Non-pigmented ciliary epithelial cell (primary cell): ENCODE data around the gene EQTN.
"Not testable (repeated sequence)": the region's sequence is repeated elsewhere in the genome, so short reads cannot be mapped to it uniquely, and the experiment has no call there.

Experiments
- DNase-seq: peaks from one replicate; pipeline ENCODE4 v3.0.0-alpha.2; 2010; ENCODE audit warnings: low read depth

Gene EQTN

DNA sequence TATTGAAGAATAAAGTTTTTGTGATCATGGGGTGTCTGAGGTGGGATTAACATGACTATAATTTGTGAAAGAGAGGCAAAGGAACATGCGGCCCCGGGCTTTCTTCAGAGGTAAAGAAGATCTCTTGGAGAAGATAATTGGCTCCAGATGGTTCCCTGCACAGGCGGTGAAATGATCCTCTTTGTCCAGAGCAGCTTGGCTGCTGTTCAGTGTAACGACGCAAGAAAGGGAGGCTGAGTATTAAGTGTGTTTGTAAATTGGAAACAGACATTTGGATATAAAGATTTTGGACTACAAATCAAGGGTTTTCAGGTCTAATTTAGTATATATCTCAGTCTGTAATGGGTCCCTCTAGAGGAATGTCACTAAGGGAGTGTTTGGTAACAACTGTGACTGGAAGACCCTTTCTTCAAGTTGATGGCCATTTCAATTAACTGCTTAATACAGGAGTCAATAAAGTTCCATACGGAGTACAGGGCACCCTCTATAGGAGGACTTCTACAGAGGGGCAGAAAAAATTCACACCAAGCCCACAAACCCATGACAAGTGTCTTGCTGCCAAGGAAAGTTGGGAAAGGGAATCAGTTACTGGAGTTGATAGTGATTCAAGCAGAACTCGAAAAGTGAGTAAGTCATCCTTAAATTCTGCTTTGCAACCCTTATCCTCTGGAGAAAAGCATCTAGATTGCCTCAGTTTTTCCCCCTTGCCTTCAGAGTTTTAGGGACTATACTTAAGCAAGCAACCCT is 4.1 kb downstream of the EQTN start:
- no peak for DNase-seq

DNA sequence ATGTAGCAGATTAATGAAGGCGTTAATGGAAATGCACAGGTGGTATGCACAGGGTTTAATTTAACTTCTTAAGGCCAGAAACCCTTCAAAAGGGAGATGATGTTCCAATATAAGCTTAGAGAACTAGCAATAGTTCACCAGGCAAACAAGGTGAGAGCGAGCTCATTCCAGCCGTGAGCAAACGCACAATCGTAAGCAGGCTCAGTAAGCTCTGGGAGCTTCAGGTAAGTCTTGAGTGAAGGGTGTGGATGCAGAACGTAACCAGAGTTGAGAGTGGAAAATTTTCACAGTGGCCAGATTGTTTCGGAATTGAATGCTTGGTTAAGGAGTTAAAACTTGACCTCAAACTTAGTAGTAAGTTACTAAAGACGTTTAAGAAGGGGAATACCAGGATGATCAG is 5.7 kb downstream of the EQTN start:
- DNase-seq = no peak

DNA sequence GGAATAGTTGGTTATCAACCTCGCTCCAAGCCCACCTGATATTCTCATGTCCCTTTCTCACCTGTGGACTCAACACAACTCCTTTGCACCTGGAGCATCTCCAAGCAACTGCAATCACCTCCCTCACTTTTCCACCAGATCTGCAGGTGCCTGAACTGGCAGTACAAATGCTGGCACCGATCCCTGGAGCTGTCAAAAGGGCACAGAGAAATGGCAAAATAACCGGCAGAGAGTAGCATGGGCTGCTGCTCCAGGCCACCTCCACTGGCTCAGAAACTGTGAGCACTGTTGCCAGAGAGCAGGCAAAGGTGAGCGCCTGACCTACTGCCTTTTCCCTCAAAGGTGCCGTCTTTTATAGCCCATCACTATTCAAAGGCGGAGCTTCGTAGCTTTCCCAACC is 14.7 kb downstream of the EQTN start:
- DNase-seq = no peak

DNA sequence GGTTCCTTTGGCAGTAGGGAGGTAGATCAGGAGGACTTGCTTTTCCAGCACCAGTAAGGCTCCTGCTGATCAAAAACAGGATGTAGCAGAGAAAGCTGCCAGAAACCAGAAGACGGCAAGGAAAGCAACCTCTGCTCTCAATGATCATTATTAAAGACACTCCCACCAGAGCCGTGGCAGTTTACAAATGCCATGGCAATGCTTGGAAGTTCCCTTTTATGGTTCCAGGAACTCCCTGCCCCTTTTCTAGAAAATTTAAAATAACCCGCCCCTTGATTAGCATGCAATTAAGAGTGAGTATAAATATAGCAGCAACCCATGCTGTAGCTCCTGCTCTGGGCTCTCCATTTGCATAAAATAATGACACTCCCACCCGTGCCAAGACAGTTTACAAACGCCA is 16.1 kb downstream of the EQTN start:
- no peak for DNase-seq

DNA sequence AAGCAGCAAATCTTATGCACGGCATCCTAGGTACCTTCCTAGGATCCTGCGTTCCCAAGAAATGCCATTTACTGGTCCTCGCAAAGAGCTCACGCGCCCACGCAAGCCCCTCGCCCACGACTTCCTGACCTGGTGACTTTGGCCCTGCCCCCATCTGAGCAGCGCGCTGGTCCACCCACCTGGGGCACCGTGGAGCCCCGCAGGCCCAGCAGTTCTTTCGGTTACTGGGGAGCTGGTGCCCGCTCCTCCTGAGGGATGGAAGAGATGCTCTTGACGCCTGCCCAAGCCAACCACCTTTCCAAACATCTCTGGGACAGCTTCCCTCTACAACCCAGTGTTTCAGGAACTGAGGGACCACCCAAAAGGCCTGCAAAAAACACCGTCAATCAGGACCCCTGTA is 16.7 kb downstream of the EQTN start:
- DNase-seq = no peak

DNA sequence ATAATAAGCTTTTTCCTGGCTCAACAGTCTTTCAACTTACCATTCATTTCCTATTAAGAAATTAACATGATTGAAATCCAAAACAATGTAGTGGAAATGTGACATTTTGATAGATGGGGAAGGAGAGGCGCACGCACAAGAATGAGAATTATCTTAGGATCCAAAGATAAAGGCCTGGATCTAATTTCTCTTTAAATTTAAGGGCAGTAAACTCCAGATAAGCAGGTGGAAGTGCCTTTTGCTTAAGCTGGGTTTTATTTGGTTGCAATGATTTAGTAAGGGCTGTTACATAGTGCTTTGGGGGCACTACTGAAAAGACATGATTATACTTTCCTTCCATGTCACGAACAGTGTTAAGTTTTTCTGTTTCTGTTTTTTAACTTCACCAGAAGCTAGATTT is 17.3 kb downstream of the EQTN start:
- DNase-seq = no peak

DNA sequence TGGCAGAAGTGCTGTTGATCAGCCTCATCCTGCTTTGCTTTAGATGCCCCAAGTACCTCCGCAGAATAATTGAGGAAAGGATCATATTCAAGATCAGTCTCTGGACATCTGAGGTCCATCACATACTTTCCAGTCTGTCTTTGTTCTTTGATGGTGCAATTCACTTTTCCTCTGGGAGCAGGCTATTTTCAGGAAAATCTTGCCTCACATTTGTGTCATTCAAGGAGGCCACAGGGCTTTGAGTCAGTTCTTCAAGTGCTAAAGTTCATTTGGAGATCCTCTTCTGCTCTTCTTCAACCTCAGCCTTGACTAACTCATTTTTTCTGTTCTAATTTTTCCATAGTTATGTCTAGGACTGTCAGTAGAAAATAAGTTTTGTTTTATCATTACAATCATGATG is 18.6 kb downstream of the EQTN start:
- no peak for DNase-seq

DNA sequence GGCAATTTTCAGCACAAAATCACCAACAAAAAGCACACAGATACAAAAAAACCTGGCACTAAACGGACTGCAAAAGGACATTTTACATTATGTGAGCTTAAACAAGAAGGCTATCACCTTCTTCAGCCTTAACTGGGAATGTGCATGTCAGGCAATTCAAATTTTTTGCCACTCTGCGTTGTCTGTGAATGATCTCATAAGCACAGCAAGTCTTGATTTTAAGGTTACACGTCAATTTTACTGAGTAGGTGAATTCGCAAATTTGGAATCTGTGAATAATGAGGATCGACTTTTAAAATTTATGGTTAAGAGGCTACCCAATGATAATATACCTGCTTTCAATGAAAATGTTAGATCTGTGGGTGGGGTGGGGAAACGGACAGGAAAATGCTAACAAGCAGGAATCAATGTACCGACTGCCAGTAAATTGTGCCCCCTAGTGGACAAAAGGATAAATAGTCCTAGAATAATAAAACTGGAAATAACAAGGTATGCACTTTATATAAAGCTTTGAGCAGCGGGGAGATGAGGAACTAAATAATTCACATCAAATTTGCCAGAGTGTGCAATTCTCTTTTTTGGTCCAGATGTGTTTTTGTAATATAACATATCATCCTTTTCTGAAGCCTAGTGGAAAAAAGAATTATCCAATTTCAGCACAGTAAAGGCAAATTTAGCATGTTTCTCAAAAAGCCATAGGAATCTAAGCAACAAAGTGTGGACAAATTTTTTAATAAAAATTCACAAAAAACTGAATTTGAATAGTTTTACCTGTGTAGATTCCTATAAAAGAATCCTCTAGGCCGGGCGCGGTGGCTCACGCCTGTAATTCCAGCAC is 20.5 kb downstream of the EQTN start:
- no peak for DNase-seq

DNA sequence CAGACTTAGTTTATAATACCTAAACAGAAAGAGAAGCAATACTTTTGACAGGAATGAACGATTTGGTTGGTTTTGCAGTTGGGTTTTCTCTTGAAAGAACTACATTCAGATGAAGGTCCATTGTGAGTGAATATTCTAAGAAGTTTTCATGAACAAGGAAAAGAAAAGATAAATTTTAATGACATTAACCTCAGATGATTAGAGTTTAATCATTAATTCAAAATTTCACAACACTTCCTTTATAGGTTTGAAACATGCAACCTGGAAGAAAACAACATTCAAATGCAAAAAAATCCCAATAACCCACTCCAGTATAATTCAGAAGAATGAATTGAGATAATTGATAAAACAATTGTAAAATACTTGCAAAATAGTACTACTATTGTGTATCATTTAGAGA is 23.8 kb downstream of the EQTN start:
- no peak for DNase-seq

DNA sequence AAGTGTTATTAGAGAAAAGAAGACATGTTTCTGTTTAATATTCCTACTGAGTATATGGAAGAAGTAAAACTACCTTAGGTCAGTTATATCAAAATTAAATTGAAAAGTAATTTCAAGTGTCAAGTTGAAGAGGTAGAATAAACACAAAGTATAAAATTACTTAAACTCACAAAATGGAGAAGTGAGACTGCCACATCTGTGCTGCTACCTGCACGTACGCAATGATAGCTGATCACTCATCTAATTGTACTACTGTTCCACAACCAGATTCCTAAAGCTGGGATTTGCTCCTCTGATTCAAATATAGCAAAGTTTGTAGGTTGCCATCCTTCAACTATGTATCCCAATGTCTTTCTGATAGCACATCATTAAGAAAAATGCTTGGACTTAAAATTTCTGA is 24.8 kb downstream of the EQTN start:
- no peak for DNase-seq

DNA sequence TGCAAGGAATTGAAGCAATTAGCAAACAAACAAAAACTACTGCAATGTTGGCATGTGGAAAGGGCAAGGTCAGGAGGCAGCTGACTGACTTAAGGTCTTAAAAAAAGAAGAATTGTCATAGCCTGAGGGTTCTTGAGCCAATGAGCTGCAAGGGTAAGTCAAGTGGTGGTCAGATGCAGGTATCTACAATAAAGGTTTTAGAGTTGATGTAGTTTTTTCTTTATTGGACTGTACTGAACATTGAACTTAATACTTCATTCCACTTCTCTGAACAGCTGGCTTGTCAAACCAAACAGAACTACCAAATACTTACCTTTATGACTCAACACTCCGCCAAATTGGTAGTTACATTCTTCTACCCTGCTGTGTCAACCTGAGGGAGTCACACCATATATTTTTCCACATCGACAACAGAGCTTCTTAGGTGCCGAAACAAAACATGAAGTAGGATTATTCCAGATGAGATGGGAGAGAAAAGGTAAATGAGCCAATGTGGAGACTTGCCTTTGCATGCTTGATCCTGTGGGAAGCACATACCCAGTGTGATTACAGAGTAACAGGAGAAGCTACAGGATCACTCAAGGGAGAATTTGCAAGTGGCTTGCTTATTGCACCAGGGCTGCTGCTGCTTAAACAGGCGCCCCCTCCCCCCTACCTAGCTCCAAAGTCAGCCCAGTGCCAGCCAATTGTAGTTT is 35.3 kb downstream of the EQTN start:
- DNase-seq = no peak

DNA sequence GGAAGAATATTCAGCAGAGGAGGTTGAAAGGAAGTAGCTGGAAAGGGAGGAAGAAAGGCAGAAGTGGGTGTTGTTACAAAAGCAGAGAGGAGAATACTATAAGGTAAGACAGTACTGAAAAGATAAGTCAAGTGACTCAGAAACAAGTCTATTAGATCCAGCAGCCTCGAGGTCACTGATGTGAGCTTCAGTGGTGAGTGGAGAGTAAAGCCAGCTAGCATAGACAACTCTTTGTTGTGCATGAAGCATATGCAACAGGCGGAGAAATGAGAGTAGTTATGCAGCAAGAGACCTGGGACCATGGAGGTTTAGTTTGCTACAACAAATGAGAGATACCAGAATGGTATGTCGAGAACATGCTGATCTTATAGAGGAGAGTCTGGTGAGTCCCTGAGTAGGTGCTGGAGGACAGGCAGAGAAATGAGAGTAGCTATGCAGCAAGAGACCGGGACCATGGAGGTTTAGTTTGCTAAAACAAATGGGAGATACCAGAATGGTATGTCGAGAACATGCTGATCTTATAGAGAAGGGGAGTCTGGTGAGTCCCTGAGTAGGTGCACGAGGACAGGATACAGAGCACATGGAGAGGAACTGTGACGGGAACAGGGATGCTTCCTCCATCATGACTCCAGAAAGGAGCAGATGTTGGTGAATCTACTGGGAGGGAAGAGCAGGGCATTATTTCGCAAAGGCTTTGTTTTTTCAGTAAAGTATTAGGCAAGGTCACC is 36.0 kb downstream of the EQTN start:
- no peak for DNase-seq

DNA sequence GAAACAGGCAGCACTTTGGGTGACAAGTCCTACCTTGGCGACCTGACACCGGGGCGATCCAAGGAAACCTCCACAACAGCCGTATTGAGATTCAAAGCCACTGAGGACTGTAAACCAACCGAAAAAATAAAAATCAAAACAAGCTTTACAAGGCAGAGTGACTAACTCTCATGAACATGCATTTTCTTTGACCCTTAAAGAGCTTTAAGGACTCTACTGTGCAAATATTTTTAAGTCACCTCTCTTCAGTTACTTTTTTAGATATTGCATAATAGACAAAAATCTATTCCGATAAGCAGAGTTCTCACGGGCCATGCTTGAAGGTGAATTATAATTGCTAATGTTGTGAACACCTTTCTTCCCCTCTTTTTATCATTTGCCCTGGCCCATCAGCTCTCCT is 38.3 kb downstream of the EQTN start:
- no peak for DNase-seq

DNA sequence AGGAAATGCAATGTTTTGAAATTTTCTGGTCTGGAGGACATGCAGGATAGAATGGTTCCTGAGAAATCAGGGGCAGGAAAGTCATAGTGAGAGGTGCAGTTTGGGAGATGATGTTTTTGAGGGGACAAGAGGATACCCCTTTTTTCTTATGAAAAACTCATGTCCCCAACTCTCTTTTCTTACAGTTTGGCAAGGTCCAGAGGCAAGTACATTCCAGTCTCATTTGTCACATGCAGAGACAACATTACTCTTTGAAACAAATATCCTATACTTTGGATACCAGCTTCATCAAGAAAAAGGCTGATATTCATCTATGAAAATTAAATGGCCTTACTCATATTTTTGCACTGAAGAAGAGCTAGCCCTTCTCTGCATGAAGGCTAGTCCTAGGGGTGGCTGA is 48.2 kb downstream of the EQTN start:
- no peak for DNase-seq

DNA sequence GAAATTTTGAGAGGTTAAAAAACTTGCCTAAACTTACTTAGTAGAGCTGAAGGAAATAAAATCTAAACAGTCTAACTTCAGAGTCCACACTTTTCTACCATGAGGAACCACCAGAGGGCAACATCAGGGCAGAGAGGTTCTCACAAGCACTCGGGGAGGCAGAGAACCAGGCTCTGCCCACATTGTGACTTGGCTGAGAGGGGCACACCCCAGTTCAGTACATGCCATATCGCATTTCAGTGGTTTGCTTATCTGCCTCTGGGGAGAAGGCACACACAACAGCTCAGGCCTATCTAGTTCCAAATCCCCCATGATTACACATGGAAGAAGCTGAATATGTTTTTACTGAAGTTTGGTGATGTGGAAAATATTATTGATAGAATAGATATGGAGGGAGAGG is 49.2 kb downstream of the EQTN start:
- DNase-seq = no peak

DNA sequence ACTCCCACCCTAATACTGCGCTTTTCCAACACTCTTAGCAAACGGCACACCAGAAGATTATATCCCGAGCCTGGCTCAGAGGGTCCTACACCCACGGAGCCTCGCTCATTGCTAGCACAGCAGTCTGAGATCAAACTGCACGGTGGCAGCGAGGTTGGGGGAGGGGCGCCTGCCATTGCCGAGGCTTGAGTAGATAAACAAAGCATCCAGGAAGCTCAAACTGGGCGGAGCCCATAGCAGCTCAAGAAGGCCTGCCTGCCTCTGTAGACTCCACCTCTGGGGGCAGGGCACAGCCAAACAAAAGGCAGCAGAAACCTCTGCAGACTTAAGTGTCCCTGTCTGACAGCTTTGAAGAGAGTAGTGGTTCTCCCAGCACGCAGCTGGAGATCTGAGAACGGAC is 57.3 kb downstream of the EQTN start:
- DNase-seq = not testable (repeated sequence)
